Activated T-helper 1 cell treated with anti-CD3 and anti-CD28 coated beads, Interleukin-12 subunit alpha, Interleukin-12 subunit beta, Interleukin-2, Interleukin-4 antibody, amounts not matched to agents 30 ng/mL and 10 ng/mL and 1 ng/mL, durations not matched to agents 14 hours and 24 hours and 36 hours (primary cell): ENCODE data around the gene ZMYM2. TPM values are rescaled to one million over a fixed set of nuclear protein-coding genes. Genes with fewer than 3 reads are reported as not detected.
"Not testable (repeated sequence)": the region's sequence is repeated elsewhere in the genome, so short reads cannot be mapped to it uniquely, and the experiment has no call there.

ENCODE experiments used
- DNase-seq: peaks from one replicate; pipeline ENCODE4 v3.0.0; 2021; ENCODE audit warnings: low spot score
- H3K27ac Mint-ChIP-seq: one replicate; pipeline ENCODE4 v1.8.0; 2021; ENCODE audit warnings: mild to moderate bottlenecking, mixed read lengths
- H3K27me3 Mint-ChIP-seq: one replicate; pipeline ENCODE4 v1.8.0; 2022; ENCODE audit warnings: mild to moderate bottlenecking, moderate library complexity, mixed read lengths; ENCODE audit not compliant: insufficient read depth
- H3K36me3 Mint-ChIP-seq: one replicate; pipeline ENCODE4 v1.8.0; 2021; ENCODE audit warnings: low read depth, mixed read lengths
- H3K4me1 Mint-ChIP-seq: one replicate; pipeline ENCODE4 v1.8.0; 2021; ENCODE audit warnings: low read depth, mixed read lengths
- H3K4me3 Mint-ChIP-seq: one replicate; pipeline ENCODE4 v1.8.0; 2021; ENCODE audit warnings: mild to moderate bottlenecking, moderate library complexity, mixed read lengths
- H3K9me3 Mint-ChIP-seq: one replicate; pipeline ENCODE4 v1.8.0; 2021; ENCODE audit warnings: mixed read lengths
- intact Hi-C: fragments of 100-400 bp; cut with micrococcal nuclease; formaldehyde crosslinking; loops from one replicate; pipeline ENCODE4 v1.15.1; 2024
- total RNA-seq: library from RNA; stranded (reverse); gene quantifications from 2 replicates; pipeline ENCODE4 v1.2.3, GENCODE V29; 2022

Gene ZMYM2
- total RNA-seq, 1 donor from 2014 or later: 60.9 TPM

GRCh38 chr13:19960653-19960976 is 2.1 kb downstream of the ZMYM2 start:
- Mint-ChIP-seq H3K27ac (peak overlapping the region; percentile 93), H3K4me3 (peak overlapping the region; percentile 95), H3K9me3 (no peaks in the 10 kb centered on the region), H3K27me3 (peaks cover 5% of the 10 kb centered on the region), H3K4me1 (peaks cover 25% of the 10 kb centered on the region), H3K36me3 (peaks cover 11% of the 10 kb centered on the region)
- DNase-seq: no peak
- intact Hi-C loops: loop anchor here (1.0 to 5.0 kb wide), 5 partner anchors 33 to 459 kb away; partner anchors contain the start of gene ZMYM5

GRCh38 chr13:19961489-19961888 is 3.0 kb downstream of the ZMYM2 start:
- intact Hi-C loops: loop anchor here (5.0 kb wide), 1 partner anchor 279 kb away; no protein-coding TSS in a partner anchor
- peak overlapping the region; percentile 58 for H3K4me3 Mint-ChIP-seq
- H3K27me3 Mint-ChIP-seq: no peaks in the 10 kb centered on the region
- peak overlapping the region; percentile 16 for H3K27ac Mint-ChIP-seq
- H3K9me3 Mint-ChIP-seq: no peaks in the 10 kb centered on the region
- DNase-seq: no peak
- H3K36me3 Mint-ChIP-seq: peaks cover 11% of the 10 kb centered on the region
- peaks cover 25% of the 10 kb centered on the region for H3K4me1 Mint-ChIP-seq

GRCh38 chr13:19961924-19962323 is 3.4 kb downstream of the ZMYM2 start:
- DNase-seq: no peak
- H3K4me1 Mint-ChIP-seq: peaks cover 25% of the 10 kb centered on the region
- intact Hi-C loops: loop anchor here (5.0 kb wide), 1 partner anchor 280 kb away; no protein-coding TSS in a partner anchor
- peak overlapping the region; percentile 58 for H3K4me3 Mint-ChIP-seq
- H3K9me3 Mint-ChIP-seq: no peaks in the 10 kb centered on the region
- H3K27ac Mint-ChIP-seq: no peak overlapping the region
- H3K27me3 Mint-ChIP-seq: no peaks in the 10 kb centered on the region
- H3K36me3 Mint-ChIP-seq: peaks cover 13% of the 10 kb centered on the region

GRCh38 chr13:19962894-19963293 is 4.4 kb downstream of the ZMYM2 start:
- DNase-seq: no peak
- Mint-ChIP-seq H3K4me1 (peaks cover 25% of the 10 kb centered on the region), H3K27me3 (no peaks in the 10 kb centered on the region), H3K9me3 (no peaks in the 10 kb centered on the region), H3K36me3 (peaks cover 17% of the 10 kb centered on the region), H3K27ac (no peak overlapping the region), H3K4me3 (no peak overlapping the region)
- intact Hi-C loops: loop anchor here (5.0 kb wide), 1 partner anchor 281 kb away; no protein-coding TSS in a partner anchor

- no peak for DNase-seq
- Mint-ChIP-seq H3K9me3 (no peaks in the 10 kb centered on the region), H3K36me3 (peaks cover 10% of the 10 kb centered on the region), H3K27ac (no peak overlapping the region), H3K27me3 (no peaks in the 10 kb centered on the region), H3K4me3 (no peak overlapping the region), H3K4me1 (no peaks in the 10 kb centered on the region)
- intact Hi-C loops: no loop called here
These were observed 9.1 kb downstream of the ZMYM2 start for GRCh38 chr13:19967621-19968020.

- Mint-ChIP-seq H3K4me1 (peaks cover 14% of the 10 kb centered on the region), H3K36me3 (peaks cover 42% of the 10 kb centered on the region), H3K9me3 (peaks cover 20% of the 10 kb centered on the region)
- intact Hi-C loops, H3K27ac Mint-ChIP-seq, H3K4me3 Mint-ChIP-seq, H3K27me3 Mint-ChIP-seq, DNase-seq: not testable (repeated sequence)
These were observed 16.0 kb downstream of the ZMYM2 start for GRCh38 chr13:19974498-19975009.

- H3K4me1 Mint-ChIP-seq: peaks cover 34% of the 10 kb centered on the region
- H3K27ac Mint-ChIP-seq: no peak overlapping the region
- DNase-seq: no peak
- no peak overlapping the region for H3K4me3 Mint-ChIP-seq
- H3K27me3 Mint-ChIP-seq: no peaks in the 10 kb centered on the region
- peaks cover 44% of the 10 kb centered on the region for H3K36me3 Mint-ChIP-seq
- peaks cover 20% of the 10 kb centered on the region for H3K9me3 Mint-ChIP-seq
- intact Hi-C loops: no loop called here
These were observed 20.4 kb downstream of the ZMYM2 start for GRCh38 chr13:19978831-19979437.

GRCh38 chr13:19981685-19982238 is 23.2 kb downstream of the ZMYM2 start:
- H3K9me3 Mint-ChIP-seq: peaks cover 15% of the 10 kb centered on the region
- H3K27ac Mint-ChIP-seq: no peak overlapping the region
- no peak for DNase-seq
- no peak overlapping the region for H3K4me3 Mint-ChIP-seq
- H3K36me3 Mint-ChIP-seq: peaks cover 25% of the 10 kb centered on the region
- H3K4me1 Mint-ChIP-seq: peaks cover 37% of the 10 kb centered on the region
- no peaks in the 10 kb centered on the region for H3K27me3 Mint-ChIP-seq
- intact Hi-C loops: no loop called here

GRCh38 chr13:19982447-19983043 is 24.0 kb downstream of the ZMYM2 start:
- no peaks in the 10 kb centered on the region for H3K27me3 Mint-ChIP-seq
- H3K27ac Mint-ChIP-seq: no peak overlapping the region
- DNase-seq: no peak
- intact Hi-C loops: no loop called here
- H3K4me3 Mint-ChIP-seq: no peak overlapping the region
- H3K36me3 Mint-ChIP-seq: peaks cover 18% of the 10 kb centered on the region
- peaks cover 11% of the 10 kb centered on the region for H3K9me3 Mint-ChIP-seq
- peaks cover 37% of the 10 kb centered on the region for H3K4me1 Mint-ChIP-seq

GRCh38 chr13:19984430-19985218 is 26.1 kb downstream of the ZMYM2 start:
- Mint-ChIP-seq H3K27ac (no peak overlapping the region), H3K27me3 (no peaks in the 10 kb centered on the region), H3K9me3 (no peaks in the 10 kb centered on the region), H3K4me1 (peaks cover 29% of the 10 kb centered on the region), H3K36me3 (peaks cover 8% of the 10 kb centered on the region), H3K4me3 (no peak overlapping the region)
- no peak for DNase-seq
- intact Hi-C loops: loop anchor here (1.0 kb wide), 1 partner anchor 179 kb away; no protein-coding TSS in a partner anchor

- peaks cover 34% of the 10 kb centered on the region for H3K4me1 Mint-ChIP-seq
- intact Hi-C loops: no loop called here
- DNase-seq: no peak
- H3K4me3 Mint-ChIP-seq: no peak overlapping the region
- no peak overlapping the region for H3K27ac Mint-ChIP-seq
- H3K36me3 Mint-ChIP-seq: peaks cover 6% of the 10 kb centered on the region
- H3K27me3 Mint-ChIP-seq: no peaks in the 10 kb centered on the region
- no peaks in the 10 kb centered on the region for H3K9me3 Mint-ChIP-seq
These were observed 26.7 kb downstream of the ZMYM2 start for GRCh38 chr13:19985219-19985556.

GRCh38 chr13:19991531-19991930 is 33.0 kb downstream of the ZMYM2 start:
- no peak for DNase-seq
- Mint-ChIP-seq H3K9me3 (no peaks in the 10 kb centered on the region), H3K36me3 (peaks cover 20% of the 10 kb centered on the region), H3K27me3 (no peaks in the 10 kb centered on the region), H3K27ac (no peak overlapping the region), H3K4me1 (peaks cover 9% of the 10 kb centered on the region), H3K4me3 (no peak overlapping the region)
- intact Hi-C loops: no loop called here

- intact Hi-C loops: no loop called here
- H3K27ac Mint-ChIP-seq: peak overlapping the region; percentile 3
- peaks cover 9% of the 10 kb centered on the region for H3K4me1 Mint-ChIP-seq
- no peaks in the 10 kb centered on the region for H3K9me3 Mint-ChIP-seq
- DNase-seq: no peak
- H3K27me3 Mint-ChIP-seq: no peaks in the 10 kb centered on the region
- no peak overlapping the region for H3K4me3 Mint-ChIP-seq
- peaks cover 26% of the 10 kb centered on the region for H3K36me3 Mint-ChIP-seq
These were observed 34.5 kb downstream of the ZMYM2 start for GRCh38 chr13:19993024-19993423.
